Endothelial cell of umbilical vein (primary cell): ENCODE measurements around the gene MFN1. TPM values are rescaled to one million over a fixed set of nuclear protein-coding genes. Genes with fewer than 3 reads are reported as not detected.

Experiments used
- BruUV-seq: library from RNA; stranded (reverse); fragments of 400-500 nt; replicated peaks from 2 replicates; lab custom pipeline; 2021; lab: Mats Ljungman, UMichigan
- CTCF ChIA-PET: fragments of 300-600, 350-600 bp; sonication (Branson Sonifier 250); formaldehyde crosslinking; loops from one replicate; lab custom pipeline; 2021; ENCODE audit warnings: antibody characterized with exemption, inconsistent platforms; lab: Charles Lee
- POLR2A ChIA-PET: fragments of 300-600, 350-600 bp; sonication (Branson Sonifier 250); formaldehyde crosslinking; loops from one replicate; lab custom pipeline; 2021; ENCODE audit warnings: antibody characterized with exemption, inconsistent platforms; lab: Charles Lee
- DNase-seq: peaks from one replicate; pipeline ENCODE4 v3.0.0-alpha.2; 2011; ENCODE audit warnings: low read depth, low spot score
- FAIRE-seq: peaks from 2 replicates; lab custom pipeline; 2011; peaks lifted over from hg19 to GRCh38; lab: Jason Lieb, UNC
- H2AFZ ChIP-seq: 2 replicates; pipeline ENCODE4 v1.6.0; 2012; ENCODE audit warnings: low read depth, low read length, control low read depth, inconsistent platforms
- H3K27ac ChIP-seq: 2 replicates; pipeline ENCODE4 v1.5.1; 2011; ENCODE audit warnings: low read depth, mild to moderate bottlenecking, control low read depth, low read length, moderate library complexity; ENCODE audit not compliant: insufficient read depth
- H3K27me3 ChIP-seq, 2 experiments: 2 replicates each; pipeline versions ENCODE4 v1.6.0 to v1.6.1; 2011; ENCODE audit warnings: low read length in 2 of 2, mixed read lengths in 1 of 2; ENCODE audit not compliant: control insufficient read depth in 2 of 2, insufficient read depth in 2 of 2
- H3K36me3 ChIP-seq, 2 experiments: 2 replicates in 1 of 2; 3 replicates in 1 of 2; pipeline ENCODE4 v1.5.1; 2011; ENCODE audit warnings: low read length in 2 of 2, mild to moderate bottlenecking in 1 of 2, moderate library complexity in 1 of 2; ENCODE audit not compliant: control insufficient read depth in 2 of 2, insufficient read depth in 2 of 2; ENCODE audit errors: extremely low read depth in 1 of 2
- H3K4me1 ChIP-seq: 3 replicates; pipeline ENCODE4 v1.5.1; 2011; ENCODE audit warnings: mild to moderate bottlenecking, low read length; ENCODE audit not compliant: control insufficient read depth, insufficient read depth; ENCODE audit errors: extremely low read depth
- H3K4me2 ChIP-seq: 2 replicates; pipeline ENCODE4 v1.6.1; 2011; ENCODE audit warnings: low read length, control low read depth, mixed read lengths; ENCODE audit not compliant: insufficient read depth
- H3K4me3 ChIP-seq, 3 experiments: fragments of 200-600 bp in 1 of 3; sonication (generic), shearing (Covaris generic) in 1 of 3; replicated peaks in 1 of 3; 2 replicates each; pipeline ENCODE4 v1.5.1; 2011 to 2016; ENCODE audit warnings: control low read depth in 3 of 3, low read length in 3 of 3, mild to moderate bottlenecking in 2 of 3, inconsistent platforms in 1 of 3, low read depth in 1 of 3, moderate library complexity in 1 of 3; ENCODE audit not compliant: insufficient read depth in 1 of 3
- H3K79me2 ChIP-seq: 2 replicates; pipeline ENCODE4 v1.6.0; 2012; ENCODE audit warnings: low read length, inconsistent platforms; ENCODE audit not compliant: control insufficient read depth, insufficient read depth
- H3K9ac ChIP-seq: replicated peaks from 2 replicates; pipeline ENCODE3; 2011; ENCODE audit warnings: low read length, control low read depth; ENCODE audit not compliant: insufficient read depth; ENCODE audit errors: extremely low read depth
- H3K9me1 ChIP-seq: replicated peaks from 3 replicates; pipeline ENCODE4 v1.6.0; 2011; ENCODE audit warnings: mild to moderate bottlenecking, low read length; ENCODE audit not compliant: control insufficient read depth, insufficient read depth; ENCODE audit errors: extremely low read depth
- H3K9me3 ChIP-seq: replicated peaks from 2 replicates; pipeline ENCODE4 v1.5.1; 2012; ENCODE audit warnings: low read length, inconsistent platforms; ENCODE audit not compliant: control insufficient read depth, insufficient read depth
- H4K20me1 ChIP-seq: replicated peaks from 2 replicates; pipeline ENCODE3; 2011; ENCODE audit warnings: mild to moderate bottlenecking, low read length; ENCODE audit not compliant: control insufficient read depth, insufficient read depth; ENCODE audit errors: extremely low read depth
- CTCF ChIP-seq, 2 donors: IDR thresholded peaks; 1 replicate in 1 of 2; 2 replicates in 1 of 2; pipeline ENCODE4 v1.5.1; 2011; ENCODE audit warnings: low read length in 2 of 2, mild to moderate bottlenecking in 2 of 2, moderate library complexity in 2 of 2, control low read depth in 1 of 2, inconsistent platforms in 1 of 2, low read depth in 1 of 2; ENCODE audit not compliant: insufficient read depth in 1 of 2; ENCODE audit errors: extremely low read depth in 1 of 2
- EZH2 ChIP-seq: IDR thresholded peaks from 2 replicates; pipeline ENCODE4 v1.6.1; 2012; ENCODE audit warnings: borderline replicate concordance, low read depth, mild to moderate bottlenecking, moderate library complexity, low read length, inconsistent platforms; ENCODE audit not compliant: severe bottlenecking
- FOS ChIP-seq: IDR thresholded peaks from 2 replicates; pipeline ENCODE4 v1.6.1; 2011; ENCODE audit warnings: mild to moderate bottlenecking, low read length, moderate library complexity, borderline replicate concordance; ENCODE audit not compliant: insufficient read depth
- JUN ChIP-seq: IDR thresholded peaks from 2 replicates; pipeline ENCODE4 v1.6.1; 2011; ENCODE audit warnings: borderline replicate concordance, low read depth; ENCODE audit not compliant: insufficient read length, insufficient read depth
- MAX ChIP-seq: IDR thresholded peaks from 2 replicates; pipeline ENCODE4 v1.6.1; 2011; ENCODE audit not compliant: insufficient read depth, insufficient read length
- MYC ChIP-seq: IDR thresholded peaks from one replicate; pipeline ENCODE4 v1.6.1; 2011; ENCODE audit warnings: mild to moderate bottlenecking, low read depth, low read length
- POLR2AphosphoS5 ChIP-seq: IDR thresholded peaks from 2 replicates; pipeline ENCODE4 v1.6.1; 2012; ENCODE audit warnings: low read depth, mild to moderate bottlenecking, control low read depth, low read length, moderate library complexity; ENCODE audit not compliant: insufficient read depth
- dilution Hi-C: fragments of 300-500 bp; cut with MboI; formaldehyde crosslinking; loops from one replicate; pipeline ENCODE4 v1.15.0; 2019; ENCODE audit warnings: low sequenced_read_pairs; ENCODE audit not compliant: extremely low pct_ligation_motif_present
- intact Hi-C: fragments of 100-400 bp; cut with micrococcal nuclease; formaldehyde crosslinking; loops from one replicate; pipeline ENCODE4 v1.10.0; 2022
- polyA plus RNA-seq, 4 experiments: library from polyadenylated mRNA; depleted of rRNA in 3 of 4; stranded (reverse) in 3 of 4; unstranded in 1 of 4; fragments of >200 nt; gene quantifications; 2 replicates each; pipeline versions ENCODE4 v1.2.1 to v1.2.3, GENCODE V29; 2011 to 2012; ENCODE audit warnings: missing spikeins in 1 of 4
- total RNA-seq: library from RNA; stranded (reverse); gene quantifications from 2 replicates; pipeline ENCODE4 v1.2.3, GENCODE V29; 2021

The MFN1 gene
- total and polyA plus RNA-seq, 2 donors (not counting 3 experiments of a cell fraction or from before 2014, with no cell fraction given) = 11.6 to 42.9 TPM

- Histone ChIP-seq H3K9me1 (no peaks in the 10 kb centered on the region), H3K4me1 (no peaks in the 10 kb centered on the region), H3K36me3 (peaks cover 19 to 29% of the 10 kb centered on the region in 2 experiments), H3K9me3 (no peaks in the 10 kb centered on the region), H3K27ac (no peak overlapping the region), H3K79me2 (no peaks in the 10 kb centered on the region), H3K4me2 (no peak overlapping the region), H3K4me3 (no peak overlapping the region), H3K9ac (no peak overlapping the region), H4K20me1 (no peaks in the 10 kb centered on the region), H2AFZ (no peak overlapping the region), H3K27me3 (no peaks in the 10 kb centered on the region)
- dilution Hi-C loops (no loop called here), intact Hi-C loops (no loop called here)
- DNase-seq (no peak), FAIRE-seq (no peak)
- TF ChIP-seq MYC = no peak
- TF ChIP-seq MAX = no peak
- no peak for TF ChIP-seq CTCF (IDR thresholded peaks at IDR 0.05; ENCODE audit: extremely low read depth in 1 of 2, insufficient read depth in 1 of 2, low read depth in 1 of 2, low read length in 2 of 2)
- no peak for TF ChIP-seq FOS
- no peak for TF ChIP-seq JUN
- no peak for TF ChIP-seq POLR2AphosphoS5
- POLR2A ChIA-PET = no interaction called here
- BruUV-seq = no TSS peak
- CTCF ChIA-PET = no interaction called here
Observed at GRCh38 chr3:179410331-179410730, 62.8 kb downstream of the MFN1 start.

GRCh38 chr3:179410999-179411398 is 63.5 kb downstream of the MFN1 start:
- H3K4me2 ChIP-seq = no peak overlapping the region
- no peak for TF ChIP-seq EZH2
- no peak for DNase-seq
- ChIA-PET CTCF (no interaction called here), POLR2A (no interaction called here)
- no peak overlapping the region for H3K4me3 ChIP-seq
- H3K4me1 ChIP-seq = no peaks in the 10 kb centered on the region
- H3K79me2 ChIP-seq = no peaks in the 10 kb centered on the region
- H3K36me3 ChIP-seq = peaks cover 18 to 32% of the 10 kb centered on the region in 2 experiments
- no peaks in the 10 kb centered on the region for H3K9me3 ChIP-seq
- H2AFZ ChIP-seq = no peak overlapping the region
- no TSS peak for BruUV-seq
- FAIRE-seq = no peak
- no peak overlapping the region for H3K27ac ChIP-seq
- H3K27me3 ChIP-seq = no peaks in the 10 kb centered on the region
- no peaks in the 10 kb centered on the region for H4K20me1 ChIP-seq
- H3K9me1 ChIP-seq = no peaks in the 10 kb centered on the region
- intact Hi-C loops (no loop called here), dilution Hi-C loops (no loop called here)
- no peak overlapping the region for H3K9ac ChIP-seq
